A673 (cell line): Measurements from ENCODE around the gene ENGASE. TPM values are rescaled to one million over a fixed set of nuclear protein-coding genes. Genes with fewer than 3 reads are reported as not detected.

Source experiments
- Bru-seq: library from RNA; stranded (reverse); fragments of 400-500 nt; gene quantifications from one replicate; lab custom pipeline; 2021; lab: Mats Ljungman, UMichigan
- BruChase-seq, 2 experiments: library from RNA; stranded (reverse); fragments of 400-500 nt; gene quantifications; one replicate each; lab custom pipeline; 2021; lab: Mats Ljungman, UMichigan
- BruUV-seq: library from RNA; stranded (reverse); fragments of 400-500 nt; replicated peaks from 2 replicates; lab custom pipeline; 2021; lab: Mats Ljungman, UMichigan
- CTCF ChIA-PET: fragments of 300-600 bp; sonication (Branson Sonifier 250); formaldehyde crosslinking; loops from one replicate; lab custom pipeline; 2022; ENCODE audit warnings: antibody characterized with exemption; lab: Charles Lee
- POLR2A ChIA-PET: fragments of 300-600 bp; sonication (Branson Sonifier 250); formaldehyde crosslinking; loops from one replicate; lab custom pipeline; 2022; ENCODE audit warnings: antibody characterized with exemption; ENCODE audit not compliant: low non-redundant PET; lab: Charles Lee
- DNase-seq: peaks from one replicate; pipeline ENCODE4 v3.0.0-alpha.2; 2015; ENCODE audit warnings: low spot score
- H3K27ac ChIP-seq: fragments of 200-600 bp; sonication (generic); 2 replicates; pipeline ENCODE4 v1.5.1; 2016; ENCODE audit warnings: mixed run types, low read depth, mild to moderate bottlenecking, mixed read lengths, antibody characterized with exemption, low read length; ENCODE audit not compliant: poor library complexity, severe bottlenecking
- H3K27me3 ChIP-seq: fragments of 200-600 bp; sonication (generic); replicated peaks from 2 replicates; pipeline ENCODE4 v1.6.1; 2017; ENCODE audit warnings: mixed run types, low read depth, mild to moderate bottlenecking, mixed read lengths, antibody characterized with exemption, low read length; ENCODE audit not compliant: insufficient read depth, poor library complexity
- H3K36me3 ChIP-seq: fragments of 200-600 bp; sonication (generic); 2 replicates; pipeline ENCODE4 v1.6.1; 2016; ENCODE audit warnings: mixed run types, mild to moderate bottlenecking, mixed read lengths, antibody characterized with exemption, low read length; ENCODE audit not compliant: insufficient read depth, poor library complexity, severe bottlenecking
- H3K4me1 ChIP-seq: fragments of 200-600 bp; sonication (generic); 2 replicates; pipeline ENCODE4 v1.6.1; 2017; ENCODE audit warnings: mixed run types, mild to moderate bottlenecking, mixed read lengths, antibody characterized with exemption, low read length; ENCODE audit not compliant: insufficient read depth, poor library complexity, severe bottlenecking
- H3K4me3 ChIP-seq: fragments of 200-600 bp; sonication (generic); 2 replicates; pipeline ENCODE4 v1.5.1; 2016; ENCODE audit warnings: low read depth, mixed run types, mild to moderate bottlenecking, mixed read lengths, low read length; ENCODE audit not compliant: poor library complexity, severe bottlenecking
- H3K9me3 ChIP-seq: fragments of 200-600 bp; sonication (generic); 2 replicates; pipeline ENCODE4 v1.6.1; 2016; ENCODE audit warnings: mixed run types, low read depth, mild to moderate bottlenecking, mixed read lengths, antibody characterized with exemption, low read length; ENCODE audit not compliant: poor library complexity, severe bottlenecking
- CTCF ChIP-seq: fragments of 300-800, 200-600 bp; sonication (generic); conservative IDR thresholded peaks from 2 replicates; pipeline ENCODE4 v1.5.1; 2017; ENCODE audit warnings: low read depth, mild to moderate bottlenecking, antibody characterized with exemption, low read length, moderate library complexity, mixed read lengths
- EZH2 ChIP-seq: fragments of 200-600 bp; sonication (generic); IDR thresholded peaks from 2 replicates; pipeline ENCODE4 v1.6.1; 2017; ENCODE audit warnings: borderline replicate concordance, low read depth, mild to moderate bottlenecking, mixed read lengths, antibody characterized with exemption, low read length; ENCODE audit not compliant: poor library complexity, severe bottlenecking
- intact Hi-C: fragments of 100-400 bp; cut with micrococcal nuclease; formaldehyde crosslinking; loops from one replicate; pipeline ENCODE4 v1.10.0; 2022; ENCODE audit not compliant: unreplicated experiment
- long read RNA-seq: library from polyadenylated mRNA; stranded (forward); transcript quantifications from one replicate; pipeline ENCODE4 v2.0.0, GENCODE V29; 2022
- total RNA-seq: library from RNA; stranded (reverse); gene quantifications from 2 replicates; pipeline ENCODE4 v1.2.3, GENCODE V29; 2021

The ENGASE gene, protein sequence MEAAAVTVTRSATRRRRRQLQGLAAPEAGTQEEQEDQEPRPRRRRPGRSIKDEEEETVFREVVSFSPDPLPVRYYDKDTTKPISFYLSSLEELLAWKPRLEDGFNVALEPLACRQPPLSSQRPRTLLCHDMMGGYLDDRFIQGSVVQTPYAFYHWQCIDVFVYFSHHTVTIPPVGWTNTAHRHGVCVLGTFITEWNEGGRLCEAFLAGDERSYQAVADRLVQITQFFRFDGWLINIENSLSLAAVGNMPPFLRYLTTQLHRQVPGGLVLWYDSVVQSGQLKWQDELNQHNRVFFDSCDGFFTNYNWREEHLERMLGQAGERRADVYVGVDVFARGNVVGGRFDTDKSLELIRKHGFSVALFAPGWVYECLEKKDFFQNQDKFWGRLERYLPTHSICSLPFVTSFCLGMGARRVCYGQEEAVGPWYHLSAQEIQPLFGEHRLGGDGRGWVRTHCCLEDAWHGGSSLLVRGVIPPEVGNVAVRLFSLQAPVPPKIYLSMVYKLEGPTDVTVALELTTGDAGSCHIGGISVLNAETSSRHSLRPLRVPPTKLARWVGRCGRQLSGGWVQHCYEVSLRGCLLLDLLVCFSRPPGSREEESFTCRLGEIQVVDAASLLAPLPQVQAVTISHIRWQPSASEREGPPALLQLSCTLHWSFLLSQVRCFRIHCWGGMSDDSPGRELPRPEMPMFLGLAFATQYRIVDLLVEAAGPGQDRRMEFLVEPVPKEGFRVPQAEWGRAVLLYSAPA
- total RNA-seq (24.4 and 33.6 TPM in 2 replicates), Bru-seq, nascent RNA (percentile 43 among the genes with signal in this experiment), BruChase-seq, experiment 1, labeled RNA remaining after a 2-hour chase (percentile 50 among the genes with signal in this experiment), BruChase-seq, experiment 2, labeled RNA remaining after a 6-hour chase (percentile 55 among the genes with signal in this experiment)
- long read RNA-seq, transcript ENGASE-205 (14 exons, 2,579 nt), result major isoform, 9 of 18 reads
- long read RNA-seq, partial matches to known transcripts, result 5 of 18 reads
- long read RNA-seq, other reads (novel, unspliced or antisense), result 4 of 18 reads

- peak within 1 kb of the TSS; percentile 79 for H3K27ac ChIP-seq
- CTCF ChIA-PET, result interaction anchor here (0.6 kb wide), 1 partner anchor 33 kb away, joined by 6 read pairs; no protein-coding TSS in a partner anchor
- intact Hi-C loops, result no loop called here
Observed at GRCh38 chr17:79074649-79075445, at the start of gene ENGASE. ENGASE (plus strand) TSS chr17:79074824; CDS start chr17:79074945, 121 bp downstream.

DNA sequence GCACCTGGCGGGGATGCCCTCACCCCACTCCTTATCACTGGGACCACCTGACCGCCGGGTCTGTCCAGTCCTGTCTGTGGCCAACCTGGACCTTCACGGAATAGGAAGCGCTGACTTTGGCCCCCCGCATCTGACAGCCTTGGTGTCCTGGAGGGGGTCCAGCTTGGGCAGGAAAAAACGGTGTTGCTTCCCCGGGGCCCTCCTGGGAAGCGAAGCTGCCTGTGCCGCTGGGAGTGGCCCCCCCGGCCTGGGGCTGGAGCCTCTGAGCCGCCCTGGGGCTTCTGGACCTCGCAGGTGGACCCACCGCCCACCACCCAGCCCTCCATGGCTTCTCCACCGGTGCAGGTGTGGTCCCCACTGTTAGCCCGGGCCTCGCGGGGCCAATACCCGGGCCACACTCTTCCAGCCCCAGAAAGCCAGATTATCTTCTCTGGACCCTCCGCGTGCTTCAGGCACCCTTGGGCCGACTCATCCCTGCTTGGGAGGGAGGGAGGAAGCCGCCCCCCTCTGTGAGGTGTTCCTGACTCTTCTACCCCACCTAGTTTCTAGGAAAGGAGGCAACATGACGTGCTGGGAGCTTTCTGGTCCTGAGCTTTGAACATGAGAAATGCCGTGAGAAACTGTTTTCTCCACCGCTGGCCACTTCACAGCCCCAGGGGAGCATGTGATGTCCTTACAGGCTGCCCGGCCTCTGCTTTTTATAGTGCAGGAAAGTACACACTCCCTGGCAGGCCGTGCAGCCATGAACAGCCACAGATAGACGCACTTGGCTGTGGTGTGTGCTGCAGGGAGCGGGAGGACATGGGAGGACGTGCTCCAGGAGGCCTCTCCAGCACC, 49.5 kb upstream of the ENGASE start:
- peaks cover 38% of the 10 kb centered on the region for H3K4me1 ChIP-seq

More at GRCh38 chr17:79074649-79075445, at the start of gene ENGASE:
- Histone ChIP-seq H3K4me3 (peak within 1 kb of the TSS; percentile 82), H3K4me1 (no peaks in the 10 kb centered on the region), H3K9me3 (no peaks in the 10 kb centered on the region), H3K27me3 (no peaks in the 10 kb centered on the region), H3K36me3 (peaks cover 3% of the 10 kb centered on the region)
- TF ChIP-seq CTCF, result no peak
- no peak for TF ChIP-seq EZH2
- POLR2A ChIA-PET, result interaction anchor here (0.6 kb wide), 5 partner anchors 12 to 378 kb away, joined by 3 to 18 read pairs (median 3); no protein-coding TSS in a partner anchor
- peak; percentile 95 for DNase-seq
- no TSS peak for BruUV-seq

More for the DNA sequence above, 49.5 kb upstream of the ENGASE start:
- ChIA-PET CTCF (interaction anchor here (1.4 kb wide), 1 partner anchor 159 kb away, joined by 3 read pairs; no protein-coding TSS in a partner anchor), POLR2A (no interaction called here)
- TF ChIP-seq CTCF (no peak), EZH2 (no peak)
- no peak for DNase-seq
- intact Hi-C loops, result no loop called here
- no peaks in the 10 kb centered on the region for H3K36me3 ChIP-seq
- no peaks in the 10 kb centered on the region for H3K9me3 ChIP-seq
- peak overlapping the region; percentile 57 for H3K4me3 ChIP-seq
- H3K27ac ChIP-seq, result no peak overlapping the region
- H3K27me3 ChIP-seq, result no peaks in the 10 kb centered on the region
- BruUV-seq, result no TSS peak
